EH (cell line): ENCODE data around the gene UFC1.

Experiments used
- DNase-seq: peaks from one replicate; pipeline ENCODE4 v3.0.0-alpha.2; 2015; ENCODE audit warnings: low read depth

The UFC1 gene

GRCh38 chr1:161133220-161133740, 20.5 kb upstream of the UFC1 start:
- DNase-seq = peak; percentile 37

- DNase-seq = peak; percentile 21
Measured at GRCh38 chr1:161137881-161138280, 15.9 kb upstream of the UFC1 start.

GRCh38 chr1:161138431-161138830, 15.3 kb upstream of the UFC1 start:
- DNase-seq = no peak

GRCh38 chr1:161139766-161140165, 14.0 kb upstream of the UFC1 start:
- DNase-seq = peak; percentile 53

GRCh38 chr1:161140755-161141400, 12.9 kb upstream of the UFC1 start:
- no peak for DNase-seq

GRCh38 chr1:161145832-161146231, 7.9 kb upstream of the UFC1 start:
- no peak for DNase-seq

GRCh38 chr1:161153176-161153575, 602 bp upstream of the UFC1 start:
- no peak for DNase-seq

GRCh38 chr1:161157867-161158266, 4.1 kb downstream of the UFC1 start:
- no peak for DNase-seq

GRCh38 chr1:161158316-161159010, 4.7 kb downstream of the UFC1 start:
- no peak for DNase-seq

- peak; percentile 90 for DNase-seq
Measured at GRCh38 chr1:161159087-161159912, 5.5 kb downstream of the UFC1 start, which contains the start of gene USP21. USP21 (plus strand) TSS chr1:161159500; CDS start chr1:161160641, 1,141 bp downstream.

- no peak for DNase-seq
Measured at GRCh38 chr1:161159913-161160243, 6.1 kb downstream of the UFC1 start.

- DNase-seq = no peak
Measured at GRCh38 chr1:161160671-161161145, 6.9 kb downstream of the UFC1 start.

GRCh38 chr1:161161652-161162051, 7.9 kb downstream of the UFC1 start:
- DNase-seq = no peak

- no peak for DNase-seq
Measured at GRCh38 chr1:161162052-161162451, 8.3 kb downstream of the UFC1 start.

- no peak for DNase-seq
Measured at GRCh38 chr1:161162806-161163205, 9.0 kb downstream of the UFC1 start.

- DNase-seq = no peak
Measured at GRCh38 chr1:161163793-161164192, 10.0 kb downstream of the UFC1 start.

GRCh38 chr1:161164901-161165610, 11.3 kb downstream of the UFC1 start:
- DNase-seq = no peak

GRCh38 chr1:161165742-161166668, 12.2 kb downstream of the UFC1 start, which contains the start of gene PPOX:
PPOX (plus strand) TSS chr1:161166426; CDS start chr1:161166848, 422 bp downstream.
- peak; percentile 99 for DNase-seq

- DNase-seq = peak; percentile 13
Measured at GRCh38 chr1:161166669-161167548, 13.1 kb downstream of the UFC1 start.

GRCh38 chr1:161168906-161169305, 15.1 kb downstream of the UFC1 start:
- no peak for DNase-seq
